Neuronal stem cell (in vitro differentiated cells): ENCODE data around the gene WSCD2.
A peak's percentile ranks its signal among the peaks of the same experiment; 100 is the strongest.

Source experiments
- DNase-seq: peaks from one replicate; pipeline ENCODE4 v3.0.0-alpha.2; 2013; ENCODE audit warnings: low spot score
- H2AFZ ChIP-seq: one replicate; pipeline ENCODE4 v1.6.1; 2013; ENCODE audit warnings: mild to moderate bottlenecking, low read length, inconsistent platforms
- H2AK5ac ChIP-seq: 2 replicates; pipeline ENCODE4 v1.6.1; 2013; ENCODE audit warnings: low read depth, mild to moderate bottlenecking, inconsistent platforms, low read length, moderate library complexity, mixed read lengths
- H2BK120ac ChIP-seq: 2 replicates; pipeline ENCODE4 v1.6.1; 2013; ENCODE audit warnings: low read depth, mild to moderate bottlenecking, inconsistent platforms, low read length, moderate library complexity, mixed read lengths
- H2BK12ac ChIP-seq: one replicate; pipeline ENCODE4 v1.6.1; 2013; ENCODE audit warnings: low read length, inconsistent platforms
- H2BK15ac ChIP-seq: 2 replicates; pipeline ENCODE4 v1.6.1; 2013; ENCODE audit warnings: mild to moderate bottlenecking, low read length, inconsistent platforms, mixed read lengths
- H2BK5ac ChIP-seq: one replicate; pipeline ENCODE4 v1.6.1; 2013; ENCODE audit warnings: inconsistent platforms, mild to moderate bottlenecking, low read length, moderate library complexity
- H3K14ac ChIP-seq: one replicate; pipeline ENCODE4 v1.6.1; 2013; ENCODE audit warnings: low read length, inconsistent platforms
- H3K18ac ChIP-seq: 2 replicates; pipeline ENCODE4 v1.6.1; 2013; ENCODE audit warnings: low read length, inconsistent platforms
- H3K23ac ChIP-seq: 2 replicates; pipeline ENCODE4 v1.6.1; 2013; ENCODE audit warnings: low read depth, mild to moderate bottlenecking, mixed read lengths, low read length, inconsistent platforms; ENCODE audit not compliant: poor library complexity
- H3K27ac ChIP-seq: replicated peaks from 3 replicates; pipeline ENCODE4 v1.5.1; 2013; ENCODE audit warnings: low read length, inconsistent platforms
- H3K27me3 ChIP-seq, 3 experiments: 2 replicates each; pipeline ENCODE4 v1.6.1; 2013; ENCODE audit warnings: low read length in 3 of 3, mild to moderate bottlenecking in 2 of 3, inconsistent platforms in 1 of 3, low read depth in 1 of 3, mixed read lengths in 1 of 3, moderate library complexity in 1 of 3; ENCODE audit not compliant: control insufficient read depth in 3 of 3, insufficient read depth in 3 of 3
- H3K36me3 ChIP-seq, 2 donors: replicated peaks in 1 of 2; 2 replicates each; pipeline ENCODE4 v1.6.1; 2013; ENCODE audit warnings: low read length in 2 of 2; ENCODE audit not compliant: control insufficient read depth in 2 of 2, insufficient read depth in 2 of 2
- H3K4ac ChIP-seq: 2 replicates; pipeline ENCODE4 v1.6.1; 2013; ENCODE audit warnings: inconsistent platforms, mild to moderate bottlenecking, low read length, moderate library complexity
- H3K4me1 ChIP-seq, 2 donors: 1 replicate in 1 of 2; 2 replicates in 1 of 2; pipeline ENCODE4 v1.6.1; 2013; ENCODE audit warnings: low read length in 2 of 2, low read depth in 1 of 2; ENCODE audit not compliant: control insufficient read depth in 2 of 2, insufficient read depth in 1 of 2
- H3K4me2 ChIP-seq: one replicate; pipeline ENCODE4 v1.6.1; 2013; ENCODE audit warnings: mild to moderate bottlenecking, low read length, inconsistent platforms; ENCODE audit not compliant: insufficient read depth, poor library complexity, severe bottlenecking
- H3K4me3 ChIP-seq, 2 donors: 2 replicates each; pipeline ENCODE4 v1.5.1; 2013; ENCODE audit warnings: low read length in 2 of 2, mild to moderate bottlenecking in 2 of 2, inconsistent platforms in 1 of 2, moderate library complexity in 1 of 2
- H3K79me1 ChIP-seq: one replicate; pipeline ENCODE4 v1.6.1; 2013; ENCODE audit warnings: low read depth, mild to moderate bottlenecking, inconsistent platforms, low read length, moderate library complexity
- H3K9ac ChIP-seq: one replicate; pipeline ENCODE4 v1.6.1; 2013; ENCODE audit warnings: mild to moderate bottlenecking, low read depth, low read length, inconsistent platforms; ENCODE audit not compliant: poor library complexity
- H3K9me3 ChIP-seq, 2 donors: replicated peaks in 1 of 2; 2 replicates each; pipeline versions ENCODE3 to v1.6.1; 2013; ENCODE audit warnings: low read length in 2 of 2, mild to moderate bottlenecking in 2 of 2, inconsistent platforms in 1 of 2, low read depth in 1 of 2, mixed read lengths in 1 of 2, moderate library complexity in 1 of 2; ENCODE audit not compliant: control insufficient read depth in 2 of 2, insufficient read depth in 1 of 2
- H4K8ac ChIP-seq: one replicate; pipeline ENCODE4 v1.6.1; 2013; ENCODE audit warnings: low read depth, mild to moderate bottlenecking, inconsistent platforms, low read length, moderate library complexity
- H4K91ac ChIP-seq: one replicate; pipeline ENCODE4 v1.6.1; 2013; ENCODE audit warnings: low read length, low read depth, mild to moderate bottlenecking, inconsistent platforms; ENCODE audit not compliant: poor library complexity
- WGBS, 2 donors: extraction: QIAGEN DNeasy Blood & Tissue Kit; methylation state at CpG; one replicate each; pipeline ENCODE4 v1.1.7; 2013; ENCODE audit warnings: missing lambda C conversion rate in 2 of 2, mixed read lengths in 1 of 2; ENCODE audit not compliant: insufficient read length in 2 of 2, insufficient replicate concordance in 1 of 2; ENCODE audit errors: extremely low coverage in 2 of 2; 5-methylcytosine and 5-hydroxymethylcytosine counted together

WSCD2 gene

GRCh38 chr12:108213871-108214445 lies 84.9 kb downstream of the WSCD2 start:
- Histone ChIP-seq H2AK5ac (no peak overlapping the region), H3K27me3 (no peaks in the 10 kb centered on the region), H3K79me1 (no peaks in the 10 kb centered on the region), H3K9me3 (no peaks in the 10 kb centered on the region), H4K91ac (no peak overlapping the region), H2BK15ac (no peak overlapping the region), H3K4me2 (no peak overlapping the region), H3K4me1 (no peaks in the 10 kb centered on the region), H3K14ac (no peak overlapping the region), H2BK120ac (no peak overlapping the region), H4K8ac (no peak overlapping the region), H3K4ac (no peak overlapping the region), H3K18ac (no peak overlapping the region), H2AFZ (no peak overlapping the region), H2BK5ac (no peak overlapping the region), H2BK12ac (no peak overlapping the region), H3K23ac (no peak overlapping the region), H3K27ac (no peak overlapping the region), H3K4me3 (no peak overlapping the region), H3K9ac (no peak overlapping the region), H3K36me3 (no peaks in the 10 kb centered on the region)
- no CpG with 5 or more reads among the region's 6 CpGs for WGBS, 2 donors
- no peak for DNase-seq

GRCh38 chr12:108214486-108214885 lies 85.4 kb downstream of the WSCD2 start:
- H3K9me3 ChIP-seq, result no peaks in the 10 kb centered on the region
- no peaks in the 10 kb centered on the region for H3K79me1 ChIP-seq
- H2BK15ac ChIP-seq, result no peak overlapping the region
- no peak overlapping the region for H2BK120ac ChIP-seq
- H3K4me1 ChIP-seq, result no peaks in the 10 kb centered on the region
- peak; percentile 70 for DNase-seq
- H3K18ac ChIP-seq, result no peak overlapping the region
- no CpG with 5 or more reads among the region's 4 CpGs for WGBS, 2 donors
- H3K4me3 ChIP-seq, result no peak overlapping the region
- H3K23ac ChIP-seq, result no peak overlapping the region
- no peak overlapping the region for H3K4ac ChIP-seq
- H4K8ac ChIP-seq, result no peak overlapping the region
- H3K14ac ChIP-seq, result no peak overlapping the region
- H2AK5ac ChIP-seq, result no peak overlapping the region
- peaks cover 0 to 4% (median 0%) of the 10 kb centered on the region in 3 experiments for H3K27me3 ChIP-seq
- no peak overlapping the region for H4K91ac ChIP-seq
- no peak overlapping the region for H3K9ac ChIP-seq
- H3K27ac ChIP-seq, result no peak overlapping the region
- H2AFZ ChIP-seq, result no peak overlapping the region
- H3K4me2 ChIP-seq, result no peak overlapping the region
- H2BK5ac ChIP-seq, result no peak overlapping the region
- no peak overlapping the region for H2BK12ac ChIP-seq
- H3K36me3 ChIP-seq, result no peaks in the 10 kb centered on the region

DNA sequence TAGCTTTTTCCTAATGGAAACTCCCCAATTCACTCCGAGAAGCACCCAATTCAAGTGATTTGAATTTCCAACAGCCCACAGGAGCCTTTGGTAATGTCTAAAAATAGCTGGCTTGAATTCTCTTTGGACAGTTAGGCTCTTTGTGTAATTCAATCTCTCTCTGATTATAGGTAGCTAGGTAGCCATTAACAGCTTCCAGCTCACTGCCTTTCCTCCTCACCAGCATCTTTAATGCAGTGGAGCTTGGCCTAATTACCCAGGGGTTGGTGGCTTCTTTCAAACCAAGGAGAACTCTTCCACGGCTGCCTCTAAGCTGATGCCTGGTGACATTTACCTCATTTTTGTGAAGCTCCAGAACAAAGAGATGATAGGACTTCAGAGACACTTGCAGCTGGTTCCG lies 86.4 kb downstream of the WSCD2 start:
- H3K36me3 ChIP-seq, result no peaks in the 10 kb centered on the region
- H2AFZ ChIP-seq, result no peak overlapping the region
- no peak overlapping the region for H2AK5ac ChIP-seq
- H2BK12ac ChIP-seq, result no peak overlapping the region
- no peak overlapping the region for H4K91ac ChIP-seq
- no peak overlapping the region for H2BK5ac ChIP-seq
- H2BK15ac ChIP-seq, result no peak overlapping the region
- H3K27ac ChIP-seq, result no peak overlapping the region
- H3K14ac ChIP-seq, result no peak overlapping the region
- H3K23ac ChIP-seq, result no peak overlapping the region
- no peak for DNase-seq
- H3K4ac ChIP-seq, result no peak overlapping the region
- H3K18ac ChIP-seq, result no peak overlapping the region
- H3K79me1 ChIP-seq, result no peaks in the 10 kb centered on the region
- no CpG with 5 or more reads among the region's 3 CpGs for WGBS, 2 donors
- H3K27me3 ChIP-seq, result peaks cover 0 to 4% (median 0%) of the 10 kb centered on the region in 3 experiments
- H3K4me3 ChIP-seq, result no peak overlapping the region
- H4K8ac ChIP-seq, result no peak overlapping the region
- H3K4me2 ChIP-seq, result no peak overlapping the region
- H3K4me1 ChIP-seq, result no peaks in the 10 kb centered on the region
- no peaks in the 10 kb centered on the region for H3K9me3 ChIP-seq
- H2BK120ac ChIP-seq, result no peak overlapping the region
- no peak overlapping the region for H3K9ac ChIP-seq

GRCh38 chr12:108218921-108219320 lies 89.8 kb downstream of the WSCD2 start:
- Histone ChIP-seq H3K23ac (no peak overlapping the region), H3K4me2 (no peak overlapping the region), H3K27ac (no peak overlapping the region), H3K9ac (no peak overlapping the region), H3K4me1 (no peaks in the 10 kb centered on the region), H3K79me1 (no peaks in the 10 kb centered on the region), H2BK15ac (no peak overlapping the region), H2BK120ac (no peak overlapping the region), H2AFZ (no peak overlapping the region), H4K91ac (no peak overlapping the region), H3K18ac (no peak overlapping the region), H3K9me3 (no peaks in the 10 kb centered on the region), H3K14ac (no peak overlapping the region), H2AK5ac (no peak overlapping the region), H2BK5ac (no peak overlapping the region), H3K36me3 (no peaks in the 10 kb centered on the region), H2BK12ac (no peak overlapping the region), H3K27me3 (peaks cover 0 to 4% (median 0%) of the 10 kb centered on the region in 3 experiments), H3K4me3 (no peak overlapping the region), H4K8ac (no peak overlapping the region), H3K4ac (no peak overlapping the region)
- no CpG with 5 or more reads among the region's 3 CpGs for WGBS, 2 donors
- no peak for DNase-seq
